Muscle layer of duodenum (tissue), 2 donors: ENCODE data around the gene SVOPL.
A peak's percentile ranks its signal among the peaks of the same experiment; 100 is the strongest.

ENCODE experiments used
- H3K27ac ChIP-seq: one replicate; pipeline ENCODE4 v1.7.0; 2013; ENCODE audit warnings: mild to moderate bottlenecking, low read length
- H3K27me3 ChIP-seq: one replicate; pipeline ENCODE4 v1.7.0; 2013; ENCODE audit warnings: low read depth, mild to moderate bottlenecking, control low read depth, low read length
- H3K36me3 ChIP-seq, 2 donors: one replicate each; pipeline ENCODE4 v1.7.0; 2013; ENCODE audit warnings: low read length in 2 of 2, control low read depth in 1 of 2, mild to moderate bottlenecking in 1 of 2; ENCODE audit not compliant: insufficient read depth in 2 of 2, control insufficient read depth in 1 of 2
- H3K4me1 ChIP-seq, 2 donors: one replicate each; pipeline ENCODE4 v1.7.0; 2013; ENCODE audit warnings: low read length in 2 of 2, mild to moderate bottlenecking in 2 of 2, control low read depth in 1 of 2, moderate library complexity in 1 of 2; ENCODE audit not compliant: insufficient read depth in 2 of 2, control insufficient read depth in 1 of 2
- H3K4me3 ChIP-seq, 2 donors: one replicate each; pipeline ENCODE4 v1.7.0; 2013; ENCODE audit warnings: low read length in 2 of 2, low read depth in 1 of 2, mild to moderate bottlenecking in 1 of 2
- H3K9me3 ChIP-seq, 2 donors: one replicate each; pipeline ENCODE4 v1.7.0; 2013; ENCODE audit warnings: low read length in 2 of 2, control low read depth in 1 of 2, mild to moderate bottlenecking in 1 of 2; ENCODE audit not compliant: control insufficient read depth in 1 of 2
- donor health status: healthy.

SVOPL gene

GRCh38 chr7:138554674-138555073, 146.5 kb downstream of the SVOPL start:
- Histone ChIP-seq H3K27me3 (no peaks in the 10 kb centered on the region), H3K9me3 (peaks cover 26 to 36% of the 10 kb centered on the region in 2 donors)

GRCh38 chr7:138553805-138554204, 147.4 kb downstream of the SVOPL start:
- H3K27ac ChIP-seq = no peak overlapping the region
- peaks cover 69 to 83% of the 10 kb centered on the region in 2 donors for H3K36me3 ChIP-seq
- H3K9me3 ChIP-seq = peaks cover 21 to 33% of the 10 kb centered on the region in 2 donors

More at GRCh38 chr7:138554674-138555073, 146.5 kb downstream of the SVOPL start:
- no peaks in the 10 kb centered on the region for H3K4me1 ChIP-seq
- H3K27ac ChIP-seq = no peak overlapping the region
- peaks cover 78 to 86% of the 10 kb centered on the region in 2 donors for H3K36me3 ChIP-seq
- H3K4me3 ChIP-seq = no peak overlapping the region

GRCh38 chr7:138551102-138551501, 150.1 kb downstream of the SVOPL start:
- H3K36me3 ChIP-seq = peaks cover 42 to 56% of the 10 kb centered on the region in 2 donors
- H3K4me1 ChIP-seq = no peaks in the 10 kb centered on the region
- H3K9me3 ChIP-seq = peaks cover 0 to 6% of the 10 kb centered on the region in 2 donors
- H3K27me3 ChIP-seq = no peaks in the 10 kb centered on the region
- no peak overlapping the region for H3K4me3 ChIP-seq
- H3K27ac ChIP-seq = no peak overlapping the region

More at GRCh38 chr7:138553805-138554204, 147.4 kb downstream of the SVOPL start:
- Histone ChIP-seq H3K4me1 (no peaks in the 10 kb centered on the region), H3K27me3 (no peaks in the 10 kb centered on the region), H3K4me3 (peak overlapping the region in 1 of 2 donors; percentile 20)

GRCh38 chr7:138550337-138550736, 150.8 kb downstream of the SVOPL start:
- H3K36me3 ChIP-seq = peaks cover 37 to 48% of the 10 kb centered on the region in 2 donors
- no peak overlapping the region for H3K27ac ChIP-seq

GRCh38 chr7:138549082-138549481, 152.1 kb downstream of the SVOPL start:
- peaks cover 28 to 39% of the 10 kb centered on the region in 2 donors for H3K36me3 ChIP-seq
- no peaks in the 10 kb centered on the region for H3K27me3 ChIP-seq
- H3K27ac ChIP-seq = no peak overlapping the region
- H3K4me1 ChIP-seq = no peaks in the 10 kb centered on the region
- no peaks in the 10 kb centered on the region for H3K9me3 ChIP-seq
- no peak overlapping the region for H3K4me3 ChIP-seq

More at GRCh38 chr7:138550337-138550736, 150.8 kb downstream of the SVOPL start:
- Histone ChIP-seq H3K9me3 (no peaks in the 10 kb centered on the region), H3K4me3 (no peak overlapping the region), H3K27me3 (no peaks in the 10 kb centered on the region), H3K4me1 (no peaks in the 10 kb centered on the region)

- Histone ChIP-seq H3K4me1 (no peaks in the 10 kb centered on the region), H3K4me3 (no peak overlapping the region), H3K27ac (no peak overlapping the region), H3K27me3 (no peaks in the 10 kb centered on the region), H3K36me3 (peaks cover 8 to 30% of the 10 kb centered on the region in 2 donors), H3K9me3 (no peaks in the 10 kb centered on the region)
Observed at GRCh38 chr7:138546829-138547228, 154.3 kb downstream of the SVOPL start.

- Histone ChIP-seq H3K27me3 (no peaks in the 10 kb centered on the region), H3K27ac (no peak overlapping the region), H3K9me3 (no peaks in the 10 kb centered on the region), H3K36me3 (peaks cover 10 to 27% of the 10 kb centered on the region in 2 donors), H3K4me3 (no peak overlapping the region), H3K4me1 (no peaks in the 10 kb centered on the region)
Observed at GRCh38 chr7:138546064-138546619, 155.0 kb downstream of the SVOPL start.

- Histone ChIP-seq H3K9me3 (no peaks in the 10 kb centered on the region), H3K27ac (no peak overlapping the region), H3K27me3 (no peaks in the 10 kb centered on the region), H3K4me1 (no peaks in the 10 kb centered on the region), H3K4me3 (no peak overlapping the region), H3K36me3 (peaks cover 6 to 30% of the 10 kb centered on the region in 2 donors)
Observed at GRCh38 chr7:138545123-138545522, 156.0 kb downstream of the SVOPL start.
